K562 (cell line): ENCODE data around the gene ANXA3. TPM values are rescaled to one million over a fixed set of nuclear protein-coding genes. Genes with fewer than 3 reads are reported as not detected.

Source experiments
- ATAC-seq: fragments of 200-7000 bp; cut with Tn5 transposase; 3 replicates; pipeline ENCODE4 v1.9.1; 2020; ENCODE audit warnings: moderate library complexity
- BruUV-seq: library from RNA; stranded (reverse); fragments of 400-500 nt; replicated peaks from 2 replicates; lab custom pipeline; 2021; lab: Mats Ljungman, UMichigan
- CTCF ChIA-PET: fragments of 300-600 bp; formaldehyde crosslinking; extraction: SDS; loops from one replicate; lab custom pipeline; 2021; ENCODE audit warnings: low intra/inter-chr PET ratio; lab: Yijun Ruan, JAX
- POLR2A ChIA-PET: fragments of 300-600, 350-650 bp; sonication (Branson Sonifier 250); formaldehyde crosslinking; extraction: SDS; loops from one replicate; lab custom pipeline; 2021; ENCODE audit warnings: antibody characterized with exemption, inconsistent platforms; lab: Yijun Ruan, JAX
- DNase-seq, 4 experiments: peaks; one replicate each; pipeline versions ENCODE4 v3.0.0 to v3.0.0-alpha.2; 2011 to 2018; ENCODE audit warnings: low spot score in 3 of 4, mixed read lengths in 3 of 4; ENCODE audit errors: extremely low read depth in 1 of 4
- FAIRE-seq: peaks from 2 replicates; lab custom pipeline; 2011; peaks lifted over from hg19 to GRCh38; lab: Jason Lieb, UNC
- H2AFZ ChIP-seq: 2 replicates; pipeline ENCODE4 v1.6.0; 2011; ENCODE audit warnings: low read depth, low read length, control low read depth, inconsistent platforms
- H3K27ac ChIP-seq: fragments of 200-600 bp; 3 replicates; pipeline ENCODE4 v1.8.0; 2011; ENCODE audit warnings: low read depth, mild to moderate bottlenecking, control low read depth, inconsistent platforms, low read length, moderate library complexity, mixed read lengths; ENCODE audit errors: extremely low read depth
- H3K27me3 ChIP-seq, 2 experiments: fragments of 300-600 bp in 1 of 2; 2 replicates in 1 of 2; 3 replicates in 1 of 2; pipeline versions ENCODE4 v1.6.0 to v1.8.0; 2011; ENCODE audit warnings: inconsistent platforms in 2 of 2, low read length in 2 of 2, mild to moderate bottlenecking in 1 of 2, mixed read lengths in 1 of 2, moderate library complexity in 1 of 2; ENCODE audit not compliant: control insufficient read depth in 2 of 2, insufficient read depth in 2 of 2
- H3K36me3 ChIP-seq: fragments of 300-600 bp; 3 replicates; pipeline ENCODE4 v1.8.0; 2011; ENCODE audit warnings: mild to moderate bottlenecking, low read length, inconsistent platforms; ENCODE audit not compliant: control insufficient read depth, insufficient read depth
- H3K4me1 ChIP-seq, 2 experiments: fragments of 200-600 bp in 1 of 2; replicated peaks in 1 of 2; 2 replicates in 1 of 2; 3 replicates in 1 of 2; pipeline versions ENCODE4 v1.5.1 to v1.8.0; 2011; ENCODE audit warnings: inconsistent platforms in 2 of 2, low read length in 2 of 2, mild to moderate bottlenecking in 1 of 2, mixed read lengths in 1 of 2, moderate library complexity in 1 of 2; ENCODE audit not compliant: control insufficient read depth in 2 of 2, insufficient read depth in 2 of 2
- H3K4me2 ChIP-seq: 2 replicates; pipeline ENCODE4 v1.6.1; 2011; ENCODE audit warnings: low read length, control low read depth, inconsistent platforms, mixed read lengths; ENCODE audit not compliant: insufficient read depth
- H3K4me3 ChIP-seq: fragments of 200-600 bp; sonication (generic), shearing (Covaris generic); 2 replicates; pipeline ENCODE4 v1.5.1; 2016; ENCODE audit warnings: control low read depth, inconsistent platforms
- H3K79me2 ChIP-seq: fragments of 200-600 bp; 3 replicates; pipeline ENCODE4 v1.8.0; 2011; ENCODE audit warnings: low read length, inconsistent platforms; ENCODE audit not compliant: control insufficient read depth, insufficient read depth
- H3K9ac ChIP-seq, 2 experiments: 2 replicates each; pipeline versions ENCODE4 v1.6.0 to v1.6.1; 2011; ENCODE audit warnings: low read depth in 2 of 2, low read length in 2 of 2, control low read depth in 1 of 2, inconsistent platforms in 1 of 2, mild to moderate bottlenecking in 1 of 2, mixed read lengths in 1 of 2; ENCODE audit not compliant: insufficient read depth in 1 of 2
- H3K9me1 ChIP-seq: one replicate; pipeline ENCODE4 v1.6.0; 2011; ENCODE audit warnings: inconsistent platforms, mild to moderate bottlenecking, low read length, moderate library complexity; ENCODE audit not compliant: control insufficient read depth, insufficient read depth
- H3K9me3 ChIP-seq: replicated peaks from 2 replicates; pipeline ENCODE4 v1.5.1; 2011; ENCODE audit warnings: low read depth, low read length, inconsistent platforms; ENCODE audit not compliant: control insufficient read depth, insufficient read depth
- H4K20me1 ChIP-seq: replicated peaks from 2 replicates; pipeline ENCODE4 v1.6.1; 2011; ENCODE audit warnings: low read length, inconsistent platforms, mixed read lengths; ENCODE audit not compliant: control insufficient read depth, insufficient read depth
- E2F8 ChIP-seq: fragments of 450-650 bp; IDR thresholded peaks from 2 replicates; pipeline ENCODE4 v1.7.1; 2018; ENCODE audit warnings: mild to moderate bottlenecking, low read depth; ENCODE audit not compliant: partially characterized antibody
- WGBS: fragments of 100-300 bp; shearing (Covaris generic); methylation state at CpG from one replicate; pipeline ENCODE4 v1.1.6; 2016; ENCODE audit warnings: low coverage, mixed read lengths; ENCODE audit not compliant: insufficient coverage; ENCODE audit errors: missing lambda C conversion rate; 5-methylcytosine and 5-hydroxymethylcytosine counted together
- in situ Hi-C: fragments of 300-500 bp; cut with MboI; formaldehyde crosslinking; loops from 4 replicates; pipeline ENCODE4 v1.15.0; 2018; ENCODE audit warnings: inconsistent platforms, mixed read lengths
- intact Hi-C: fragments of 100-400 bp; cut with micrococcal nuclease; formaldehyde crosslinking; loops from 2 replicates; pipeline ENCODE4 v1.14.2; 2022
- polyA plus RNA-seq, 8 experiments: library from polyadenylated mRNA; depleted of rRNA in 4 of 8; stranded (reverse) in 5 of 8; unstranded in 3 of 8; fragments of >200 nt; fragmentation: Nextera tagmentation in 2 of 8; fragmentation: Illumina TruSeq in 1 of 8; extraction: Ambion mirVana in 2 of 8; extraction: Trizol in 1 of 8; gene quantifications; 2 replicates each; pipeline versions ENCODE4 v1.2.1 to v1.2.3, GENCODE V29; 2011 to 2014; ENCODE audit warnings: inconsistent platforms in 1 of 8, missing spikeins in 1 of 8
- total RNA-seq, 7 experiments: library from RNA; depleted of rRNA in 6 of 7; stranded (reverse); fragments of >200 nt in 6 of 7; fragmentation: Illumina TruSeq in 2 of 7; extraction: Trizol in 2 of 7; gene quantifications; 2 replicates each; pipeline versions ENCODE4 v1.2.1 to v1.2.3, GENCODE V29; 2011 to 2021; ENCODE audit warnings: low replicate concordance in 1 of 7

The ANXA3 gene
- total and polyA plus RNA-seq, 9 of the 15 experiments (the other 6 are each of a cell fraction or from before 2014, with no cell fraction given): 6.3 to 15.5 (median 9.8) TPM

DNA sequence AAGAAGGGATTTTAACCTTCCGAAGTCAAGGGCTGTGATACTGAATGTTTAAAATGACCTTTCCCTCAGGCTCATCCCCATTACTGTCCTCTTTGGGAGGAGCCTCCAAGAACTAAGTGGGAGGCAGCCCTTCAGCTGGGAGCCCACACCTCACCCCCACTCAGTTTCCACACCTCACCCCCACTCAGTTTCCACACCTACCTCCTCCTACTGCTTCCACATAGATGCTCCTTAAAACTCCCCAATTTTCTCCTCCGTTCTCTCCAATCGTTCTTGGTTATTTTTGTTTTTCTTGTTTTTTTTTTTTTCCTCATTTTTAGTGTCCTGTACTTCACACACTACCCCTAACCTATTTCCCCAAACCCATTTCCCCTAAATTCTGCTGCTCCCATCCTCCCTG, 31.6 kb upstream of the ANXA3 start:
- no peak for ATAC-seq
- H3K9me1 ChIP-seq: no peaks in the 10 kb centered on the region
- 23% methylated on average over 3 of the region's 3 CpGs for WGBS
- H3K9ac ChIP-seq: no peak overlapping the region
- ChIA-PET CTCF (interaction anchor here (0.6 kb wide), 1 partner anchor 898 kb away, joined by 3 read pairs; no protein-coding TSS in a partner anchor), POLR2A (no interaction called here)
- no peak overlapping the region for H3K4me2 ChIP-seq
- no peaks in the 10 kb centered on the region for H3K79me2 ChIP-seq
- peaks cover 0 to 9% of the 10 kb centered on the region in 2 experiments; a peak in 2 of 5 replicates for H3K4me1 ChIP-seq
- in situ Hi-C loops: no loop called here
- no peaks in the 10 kb centered on the region for H3K36me3 ChIP-seq
- H3K4me3 ChIP-seq: no peak overlapping the region
- H3K27ac ChIP-seq: no peak overlapping the region
- no peaks in the 10 kb centered on the region for H3K9me3 ChIP-seq
- intact Hi-C loops: loop anchor here (5.0 to 10.0 kb wide), 5 partner anchors 105 to 355 kb away; no protein-coding TSS in a partner anchor
- FAIRE-seq: no peak
- no TSS peak for BruUV-seq
- H2AFZ ChIP-seq: no peak overlapping the region
- no peak for DNase-seq
- no peak for TF ChIP-seq E2F8
- TF ChIP-seq, all 486 proteins: peak for 0
- Histone ChIP-seq H3K27me3 (peaks cover 0 to 6% of the 10 kb centered on the region in 2 experiments; a peak in 2 of 5 replicates), H4K20me1 (no peaks in the 10 kb centered on the region)
